ENCODE results near the gene RRP12. TPM values are rescaled to one million over a fixed set of nuclear protein-coding genes. Genes with fewer than 3 reads are reported as not detected.

RRP12 gene
- total RNA-seq, 1 donor from 2014 or later: 23.7 TPM

- Histone ChIP-seq H3K27ac (no peak overlapping the region), H3K9me3 (no peaks in the 10 kb centered on the region), H3K36me3 (no peaks in the 10 kb centered on the region), H3K4me1 (no peaks in the 10 kb centered on the region), H3K27me3 (no peaks in the 10 kb centered on the region), H3K4me3 (no peak overlapping the region)
- intact Hi-C loops (cut with DNase I): no loop called here
- ATAC-seq: no peak
- TF ChIP-seq, protein P1, sequence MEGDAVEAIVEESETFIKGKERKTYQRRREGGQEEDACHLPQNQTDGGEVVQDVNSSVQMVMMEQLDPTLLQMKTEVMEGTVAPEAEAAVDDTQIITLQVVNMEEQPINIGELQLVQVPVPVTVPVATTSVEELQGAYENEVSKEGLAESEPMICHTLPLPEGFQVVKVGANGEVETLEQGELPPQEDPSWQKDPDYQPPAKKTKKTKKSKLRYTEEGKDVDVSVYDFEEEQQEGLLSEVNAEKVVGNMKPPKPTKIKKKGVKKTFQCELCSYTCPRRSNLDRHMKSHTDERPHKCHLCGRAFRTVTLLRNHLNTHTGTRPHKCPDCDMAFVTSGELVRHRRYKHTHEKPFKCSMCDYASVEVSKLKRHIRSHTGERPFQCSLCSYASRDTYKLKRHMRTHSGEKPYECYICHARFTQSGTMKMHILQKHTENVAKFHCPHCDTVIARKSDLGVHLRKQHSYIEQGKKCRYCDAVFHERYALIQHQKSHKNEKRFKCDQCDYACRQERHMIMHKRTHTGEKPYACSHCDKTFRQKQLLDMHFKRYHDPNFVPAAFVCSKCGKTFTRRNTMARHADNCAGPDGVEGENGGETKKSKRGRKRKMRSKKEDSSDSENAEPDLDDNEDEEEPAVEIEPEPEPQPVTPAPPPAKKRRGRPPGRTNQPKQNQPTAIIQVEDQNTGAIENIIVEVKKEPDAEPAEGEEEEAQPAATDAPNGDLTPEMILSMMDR (IDR thresholded peaks at IDR 0.05): no peak
- DNase-seq: no peak
Measured at GRCh38 chr10:97311111-97311626, 90.0 kb downstream of the RRP12 start.

DNA sequence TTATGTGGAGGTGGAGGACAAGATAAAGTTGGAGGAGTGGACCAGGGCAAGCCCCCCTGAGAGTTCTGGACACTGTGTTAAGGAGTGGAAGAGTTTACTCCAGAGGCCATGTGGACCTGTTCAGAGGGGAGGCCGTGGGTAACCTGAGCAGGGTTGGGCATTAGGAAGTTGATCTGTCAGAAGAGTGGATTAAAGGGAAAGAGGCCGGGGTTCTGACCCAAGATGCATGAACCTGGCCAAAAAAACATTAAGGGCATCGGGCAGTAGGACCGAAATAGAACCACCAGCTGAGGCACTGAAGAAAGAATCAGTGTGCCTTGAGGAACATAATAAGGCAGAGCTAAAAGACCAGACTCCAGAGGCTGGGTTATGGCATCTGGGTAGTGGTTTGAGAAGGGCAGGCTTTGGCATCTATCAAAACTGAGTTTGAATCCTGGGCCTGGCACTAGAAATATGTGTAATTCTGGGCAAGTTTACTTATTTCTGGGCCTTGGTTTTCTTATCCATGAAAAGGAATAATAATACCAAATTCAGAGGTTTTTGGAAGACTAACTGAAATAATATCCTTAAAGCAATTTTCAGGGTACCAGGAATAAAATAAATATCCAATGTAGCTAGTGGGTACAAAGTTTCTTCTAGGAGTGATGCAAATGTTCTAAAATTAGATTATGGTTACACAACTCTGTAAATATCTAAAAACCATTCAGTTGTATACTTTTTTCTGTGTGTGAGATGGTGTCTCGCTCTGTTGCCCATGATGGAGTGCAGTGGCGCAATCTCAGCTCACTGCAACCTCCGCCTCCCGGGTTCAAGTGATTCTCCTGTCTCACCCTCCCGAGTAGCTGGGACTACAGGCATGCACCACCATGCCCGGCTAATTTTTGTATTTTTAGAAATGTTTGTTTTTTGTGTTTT, 93.0 kb downstream of the RRP12 start:
- no peaks in the 10 kb centered on the region for H3K36me3 ChIP-seq

GRCh38 chr10:97307441-97307840, 93.7 kb downstream of the RRP12 start:
- TF ChIP-seq, protein P1 (IDR thresholded peaks at IDR 0.05): no peak
- Histone ChIP-seq H3K27me3 (no peaks in the 10 kb centered on the region), H3K27ac (no peak overlapping the region), H3K4me1 (no peaks in the 10 kb centered on the region), H3K4me3 (no peak overlapping the region), H3K36me3 (no peaks in the 10 kb centered on the region), H3K9me3 (no peaks in the 10 kb centered on the region)
- DNase-seq (no peak), ATAC-seq (peak; percentile 92)
- intact Hi-C loops (cut with DNase I): no loop called here

More for the DNA sequence above, 93.0 kb downstream of the RRP12 start:
- TF ChIP-seq, protein P1 (IDR thresholded peaks at IDR 0.05): no peak
- no peak for ATAC-seq
- Histone ChIP-seq H3K27me3 (no peaks in the 10 kb centered on the region), H3K9me3 (no peaks in the 10 kb centered on the region), H3K27ac (no peak overlapping the region), H3K4me3 (no peak overlapping the region), H3K4me1 (no peaks in the 10 kb centered on the region)
- intact Hi-C loops (cut with DNase I): no loop called here
- no peak for DNase-seq

Other genes with a start within 250 kb of the RRP12 start
- 0.23 TPM for gene SLIT1, start 215.4 kb downstream of the RRP12 start, total RNA-seq
- gene ARHGAP19, start 108.7 kb downstream of the RRP12 start, total RNA-seq: 14.0 TPM
- gene FRAT1, start 82.1 kb downstream of the RRP12 start, total RNA-seq: 10.4 TPM
- 20.4 TPM for gene FRAT2, start 66.6 kb downstream of the RRP12 start, total RNA-seq
- 139 TPM for gene PGAM1, start 24.9 kb upstream of the RRP12 start, total RNA-seq
- 27.0 TPM for gene EXOSC1, start 44.7 kb upstream of the RRP12 start, total RNA-seq
- 63.2 TPM for gene ZDHHC16, start 44.8 kb upstream of the RRP12 start, total RNA-seq
- gene MMS19, start 97.1 kb upstream of the RRP12 start, total RNA-seq: 70.7 TPM
- 37.5 TPM for gene UBTD1, start 97.6 kb upstream of the RRP12 start, total RNA-seq
- gene ANKRD2, start 171.4 kb upstream of the RRP12 start, total RNA-seq: 0.98 TPM
- 2.3 TPM for gene HOGA1, start 183.0 kb upstream of the RRP12 start, total RNA-seq
- not detected for gene C10orf62, start 188.4 kb upstream of the RRP12 start, total RNA-seq
- 3.8 TPM for gene MORN4, start 232.2 kb upstream of the RRP12 start, total RNA-seq
- gene PI4K2A, start 239.3 kb upstream of the RRP12 start, total RNA-seq: 28.3 TPM

All from upper lobe of right lung (tissue), 1 donor.